ENCODE measurements around the gene BCKDHB. TPM values are rescaled to one million over a fixed set of nuclear protein-coding genes. Genes with fewer than 3 reads are reported as not detected.

The BCKDHB gene
- total and polyA plus RNA-seq, 2 donors (not counting 3 experiments of a cell fraction or from before 2014, with no cell fraction given), result 5.6 to 12.2 TPM

- Histone ChIP-seq H3K4me2 (ENCODE audit: insufficient read depth, low read length) (no peak overlapping the region), H3K4me1 (ENCODE audit: control insufficient read depth, extremely low read depth, insufficient read depth, low read length) (no peaks in the 10 kb centered on the region), H3K4me3 (replicated peaks in 1 of 3; ENCODE audit: insufficient read depth in 1 of 3, low read depth in 1 of 3, low read length in 3 of 3) (no peak overlapping the region), H3K27me3 (ENCODE audit: control insufficient read depth in 2 of 2, insufficient read depth in 2 of 2, low read length in 2 of 2) (no peaks in the 10 kb centered on the region), H4K20me1 (replicated peaks; ENCODE audit: control insufficient read depth, extremely low read depth, insufficient read depth, low read length) (no peaks in the 10 kb centered on the region), H3K9me3 (replicated peaks; ENCODE audit: control insufficient read depth, insufficient read depth, low read length) (no peaks in the 10 kb centered on the region), H3K27ac (ENCODE audit: insufficient read depth, low read depth, low read length) (no peak overlapping the region), H2AFZ (ENCODE audit: low read depth, low read length) (no peak overlapping the region), H3K9ac (replicated peaks; ENCODE audit: extremely low read depth, insufficient read depth, low read length) (no peak overlapping the region), H3K36me3 (ENCODE audit: control insufficient read depth in 2 of 2, extremely low read depth in 1 of 2, insufficient read depth in 2 of 2, low read length in 2 of 2) (no peaks in the 10 kb centered on the region), H3K9me1 (replicated peaks; ENCODE audit: control insufficient read depth, extremely low read depth, insufficient read depth, low read length) (no peaks in the 10 kb centered on the region), H3K79me2 (ENCODE audit: control insufficient read depth, insufficient read depth, low read length) (no peaks in the 10 kb centered on the region)
- ChIA-PET POLR2A (no interaction called here), CTCF (no interaction called here)
- DNase-seq (ENCODE audit: low read depth, low spot score) (no peak), FAIRE-seq (no peak)
- no peak for TF ChIP-seq FOS (IDR thresholded peaks at IDR 0.05; ENCODE audit: borderline replicate concordance, insufficient read depth, low read length)
- no peak for TF ChIP-seq POLR2A (IDR thresholded peaks at IDR 0.05; ENCODE audit: low read depth, low read length)
- no peak for TF ChIP-seq MAX (IDR thresholded peaks at IDR 0.05; ENCODE audit: insufficient read depth, insufficient read length)
- no peak for TF ChIP-seq EZH2 (IDR thresholded peaks at IDR 0.05; ENCODE audit: borderline replicate concordance, low read depth, low read length, severe bottlenecking)
- TF ChIP-seq JUN (IDR thresholded peaks at IDR 0.05; ENCODE audit: borderline replicate concordance, insufficient read depth, insufficient read length, low read depth), result no peak
- no peak for TF ChIP-seq GATA2 (IDR thresholded peaks at IDR 0.05; ENCODE audit: insufficient read depth, insufficient read length, low read depth, low read length)
- TF ChIP-seq POLR2AphosphoS5 (IDR thresholded peaks at IDR 0.05; ENCODE audit: insufficient read depth, low read depth, low read length), result no peak
- TF ChIP-seq MYC (IDR thresholded peaks at IDR 0.05; ENCODE audit: low read depth, low read length), result no peak
- TF ChIP-seq CTCF (IDR thresholded peaks at IDR 0.05; ENCODE audit: extremely low read depth in 1 of 2, insufficient read depth in 1 of 2, low read depth in 1 of 2, low read length in 2 of 2), result no peak
- intact Hi-C loops (cut with micrococcal nuclease) (no loop called here), dilution Hi-C loops (cut with MboI; ENCODE audit: extremely low pct_ligation_motif_present, low sequenced_read_pairs) (no loop called here)
- no TSS peak for BruUV-seq (replicated peaks)
Measured at GRCh38 chr6:80347101-80347500, 240.6 kb downstream of the BCKDHB start.

Data from endothelial cell of umbilical vein (primary cell).